ENCODE results near the gene CES3.

- peak; percentile 70 for TF ChIP-seq CTCF (IDR thresholded peaks at IDR 0.05; ENCODE audit: poor library complexity, severe bottlenecking)
- no peak for TF ChIP-seq EZH2 (IDR thresholded peaks at IDR 0.05; ENCODE audit: borderline replicate concordance, insufficient read depth, low read length, poor library complexity, severe bottlenecking)
- no peak for TF ChIP-seq POLR2AphosphoS5 (IDR thresholded peaks at IDR 0.05)
- no peak for TF ChIP-seq EP300 (conservative IDR thresholded peaks at IDR 0.05; ENCODE audit: poor library complexity, severe bottlenecking)
- no peak for TF ChIP-seq TAF1 (IDR thresholded peaks at IDR 0.05; ENCODE audit: low read depth)
- TF ChIP-seq REST (IDR thresholded peaks at IDR 0.05; ENCODE audit: borderline replicate concordance) = no peak
- no peak for TF ChIP-seq RAD21 (conservative IDR thresholded peaks at IDR 0.05)
- TF ChIP-seq SMC3 (conservative IDR thresholded peaks at IDR 0.05; ENCODE audit: poor library complexity) = peak; percentile 58
Measured at GRCh38 chr16:66961065-66961744, at the start of gene CES3.
